Stimulated activated CD8-positive, alpha-beta memory T cell treated with anti-CD3 and anti-CD28 coated beads, Interleukin-15, amount 100 ng/mL, for 48 hours (primary cell): ENCODE results near the gene PLEKHJ1.

ENCODE experiments used
- DNase-seq, 2 donors: peaks; one replicate each; pipeline ENCODE4 v3.0.0-alpha.2; 2020; ENCODE audit warnings: low read depth in 2 of 2

The PLEKHJ1 gene

DNA sequence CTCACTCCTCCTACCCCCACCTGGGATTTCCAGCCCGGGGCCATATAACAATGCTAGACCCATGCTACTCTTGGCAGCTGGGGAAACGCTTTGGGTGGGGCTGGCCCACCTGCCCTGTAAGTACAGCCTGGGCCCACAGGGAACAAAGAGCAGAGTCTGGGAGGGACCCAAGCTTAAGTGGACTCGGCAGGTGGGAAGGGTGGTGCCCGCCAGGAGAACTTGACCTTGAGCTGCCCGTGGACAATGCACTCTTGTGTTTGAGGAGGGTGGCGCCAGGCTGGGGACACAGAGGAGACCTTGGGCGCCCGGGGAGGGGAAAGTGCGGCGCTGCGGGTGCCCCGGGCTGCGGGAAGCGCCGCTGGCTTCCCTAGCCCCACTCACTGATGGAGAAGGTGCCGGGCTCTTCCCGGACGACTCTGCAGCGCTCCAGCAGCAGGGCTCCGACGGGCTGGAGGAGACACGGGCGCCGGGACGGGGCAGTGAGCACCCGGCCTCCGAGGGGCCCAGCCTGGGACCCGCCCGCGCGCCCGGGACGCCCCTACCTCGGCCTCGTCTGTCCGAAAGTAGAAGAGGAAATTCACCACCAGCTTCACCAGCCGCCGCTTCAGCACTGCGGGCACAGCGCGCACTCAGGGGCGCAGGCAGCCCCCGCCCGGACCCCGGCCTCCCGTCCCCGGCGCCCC lies 607 bp downstream of the PLEKHJ1 start:
- DNase-seq = no peak

GRCh38 chr19:2234996-2235380 lies 1.1 kb downstream of the PLEKHJ1 start:
- no peak for DNase-seq

DNA sequence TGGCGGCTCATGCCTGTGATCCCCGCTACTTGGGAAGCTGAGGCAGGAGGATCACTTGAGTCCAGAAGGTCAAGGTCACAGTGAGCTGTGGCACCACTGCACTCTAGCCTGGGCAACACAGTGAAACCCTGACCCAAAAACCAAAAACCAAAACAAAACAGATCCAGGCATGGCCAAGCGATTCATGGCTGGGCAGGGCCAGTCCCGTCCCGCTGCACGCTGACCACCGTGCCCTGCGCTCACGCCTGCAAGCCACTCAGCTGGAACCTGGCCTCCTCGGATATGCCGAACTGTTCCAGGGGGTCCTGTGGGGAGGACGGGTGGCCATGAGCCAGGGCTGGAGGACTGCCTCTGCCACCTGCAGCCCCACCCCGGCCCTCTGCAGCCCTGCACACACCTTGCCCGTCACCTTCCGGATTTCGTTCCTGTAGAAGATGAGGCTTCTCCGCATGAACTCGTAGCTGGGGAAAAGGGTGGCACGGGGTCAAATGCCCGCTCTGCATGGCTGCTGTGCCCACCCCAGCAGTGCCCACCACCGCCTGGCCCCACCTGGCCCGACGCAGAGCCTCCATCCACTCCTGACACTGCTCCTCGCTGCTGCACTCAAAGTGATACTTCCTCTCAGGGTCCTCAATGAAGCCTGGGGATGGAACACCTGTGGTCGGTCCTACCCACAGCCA lies 2.4 kb downstream of the PLEKHJ1 start:
- no peak for DNase-seq

DNA sequence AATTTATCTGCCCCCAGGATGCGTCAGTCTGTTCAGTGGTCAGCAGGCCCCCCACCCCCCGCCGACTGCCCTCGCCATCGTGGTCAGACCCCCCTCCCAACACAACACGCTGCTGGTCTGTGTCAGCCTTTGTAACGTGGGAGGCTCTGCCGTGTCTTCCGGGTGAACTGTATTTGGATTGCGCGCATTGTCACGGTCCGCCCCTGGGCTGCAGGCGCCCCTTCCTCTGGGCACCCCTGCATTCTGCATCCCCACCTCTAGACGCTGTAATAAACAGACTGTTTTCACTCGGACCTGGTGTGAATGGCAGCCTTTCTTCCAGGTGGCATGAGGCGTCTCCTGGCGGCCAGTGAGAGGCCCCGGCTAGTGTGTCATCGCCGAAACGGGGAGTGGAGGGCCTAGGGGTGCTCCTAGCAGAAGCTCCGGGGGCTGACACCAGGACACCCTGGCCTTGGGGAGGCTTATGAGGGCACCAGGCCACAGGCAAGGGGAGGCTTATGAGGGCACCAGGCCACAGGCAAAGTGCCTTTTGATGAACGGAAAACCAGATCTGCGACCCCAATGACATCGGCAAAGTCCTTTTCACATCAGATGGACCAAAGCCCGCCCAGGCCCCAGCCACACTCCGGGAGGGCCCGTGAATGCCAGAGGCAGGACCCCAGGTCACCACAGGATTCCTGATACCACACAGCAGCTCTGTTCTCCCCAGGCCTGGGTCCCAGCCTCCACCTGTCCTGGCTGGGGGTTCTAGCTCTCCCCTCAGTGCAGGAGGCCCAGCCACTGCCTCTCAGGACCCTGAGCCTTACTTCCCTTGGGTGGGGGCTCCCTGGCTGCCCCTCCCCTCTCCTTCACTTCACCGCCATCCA lies 3.6 kb downstream of the PLEKHJ1 start:
- DNase-seq = no peak

DNA sequence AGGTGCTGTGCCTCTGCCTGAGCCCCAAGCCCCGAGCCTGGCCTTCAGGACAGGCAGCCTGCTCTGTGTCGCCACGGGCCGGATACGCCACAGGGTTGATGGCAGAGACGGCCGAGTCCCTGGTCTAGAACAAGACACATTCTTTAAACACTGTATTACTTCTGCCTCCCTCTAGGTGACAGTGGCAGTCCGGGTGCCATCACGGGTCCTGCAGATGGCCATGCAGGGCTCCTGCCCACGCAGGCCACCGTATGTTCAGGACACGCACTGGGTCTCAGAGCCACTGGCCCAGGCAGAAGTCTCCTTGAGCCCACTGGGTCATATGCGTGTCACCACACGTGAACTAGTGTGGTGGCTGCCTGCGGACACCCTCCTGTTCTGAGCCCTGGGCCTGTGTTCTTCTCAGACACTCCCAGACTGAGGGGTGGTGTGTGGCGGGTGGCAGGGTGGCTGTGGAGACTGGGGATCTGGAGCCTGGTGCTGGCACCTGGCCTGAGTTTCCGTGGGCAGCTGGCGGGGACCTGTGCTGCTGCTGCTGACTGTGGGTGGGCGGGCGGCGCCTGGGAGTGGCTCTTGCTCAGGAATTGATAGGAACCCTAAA lies 4.4 kb downstream of the PLEKHJ1 start:
- DNase-seq = no peak

- DNase-seq = no peak
Measured at GRCh38 chr19:2230807-2231533, 5.2 kb downstream of the PLEKHJ1 start.

DNA sequence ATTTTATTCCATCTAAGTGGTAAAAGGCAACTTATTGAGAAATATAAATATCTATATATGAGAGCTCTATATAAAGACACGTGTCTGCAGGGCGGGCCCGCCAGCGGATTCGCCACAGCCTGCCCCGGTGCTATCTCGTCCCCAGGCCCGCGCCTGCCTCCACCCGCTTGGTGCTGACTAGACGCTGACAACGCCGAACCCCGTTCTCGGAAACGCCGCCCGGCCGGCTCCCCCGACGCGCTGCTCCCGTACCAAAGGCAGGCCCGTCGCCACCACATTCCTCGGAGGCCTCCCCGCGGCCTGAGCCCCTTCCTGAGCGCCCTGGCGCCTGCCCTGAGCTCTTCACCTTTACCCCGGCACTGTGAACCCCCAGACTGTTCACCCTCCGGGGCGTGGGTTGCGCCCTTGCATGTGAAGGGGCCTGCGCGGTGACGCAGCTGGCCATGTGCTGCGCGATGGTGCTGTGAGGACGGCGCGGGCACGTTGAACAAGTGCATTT lies 6.0 kb downstream of the PLEKHJ1 start:
- DNase-seq = no peak

- no peak for DNase-seq
Measured at GRCh38 chr19:2229103-2230032, 6.8 kb downstream of the PLEKHJ1 start.

DNA sequence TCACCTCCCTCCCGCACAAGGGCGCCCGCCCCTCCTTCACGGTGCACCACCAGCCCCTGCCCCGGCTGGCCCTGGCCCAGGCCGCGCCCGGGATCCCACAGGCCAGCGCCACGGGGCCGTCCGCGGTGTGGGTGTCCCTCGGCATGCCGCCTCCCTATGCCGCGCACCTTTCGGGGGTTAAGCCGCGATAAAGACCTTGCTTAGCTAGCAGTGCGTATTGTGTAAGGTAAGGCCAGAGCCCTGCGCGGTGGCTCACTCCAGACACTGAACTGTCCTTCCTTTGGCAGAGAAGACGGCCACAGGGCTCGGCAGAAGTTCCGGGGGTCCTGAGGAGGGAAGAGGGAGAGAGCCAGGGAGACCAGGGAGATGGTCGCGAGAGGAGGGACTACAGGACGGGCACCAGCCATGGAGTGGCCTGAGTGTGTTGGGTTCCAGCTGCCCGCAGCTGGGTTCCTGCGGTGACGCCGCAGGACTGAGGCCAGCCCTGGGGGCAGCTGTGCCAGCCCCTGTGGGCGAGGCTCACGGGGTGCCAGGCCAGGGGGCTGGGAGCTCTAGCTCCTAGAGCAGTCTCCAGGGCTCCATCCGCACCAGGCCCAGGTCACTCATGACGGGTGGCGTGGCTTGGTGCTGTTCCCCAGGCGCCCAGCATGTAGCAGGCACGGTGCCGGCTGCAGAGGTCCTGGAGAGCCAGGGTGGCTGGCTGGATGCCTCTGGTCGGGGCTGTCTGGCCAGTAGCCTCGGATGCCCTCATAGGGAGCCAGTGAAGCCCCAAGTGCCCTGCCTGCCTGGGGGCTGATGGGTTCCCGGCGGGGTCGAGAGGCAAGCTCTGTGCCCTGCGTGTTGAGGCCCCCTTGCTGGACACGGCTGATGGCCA lies 7.7 kb downstream of the PLEKHJ1 start:
- DNase-seq = no peak

GRCh38 chr19:2227415-2228156 lies 8.5 kb downstream of the PLEKHJ1 start:
- no peak for DNase-seq

GRCh38 chr19:2226840-2227360 lies 9.2 kb downstream of the PLEKHJ1 start:
- DNase-seq = no peak

DNA sequence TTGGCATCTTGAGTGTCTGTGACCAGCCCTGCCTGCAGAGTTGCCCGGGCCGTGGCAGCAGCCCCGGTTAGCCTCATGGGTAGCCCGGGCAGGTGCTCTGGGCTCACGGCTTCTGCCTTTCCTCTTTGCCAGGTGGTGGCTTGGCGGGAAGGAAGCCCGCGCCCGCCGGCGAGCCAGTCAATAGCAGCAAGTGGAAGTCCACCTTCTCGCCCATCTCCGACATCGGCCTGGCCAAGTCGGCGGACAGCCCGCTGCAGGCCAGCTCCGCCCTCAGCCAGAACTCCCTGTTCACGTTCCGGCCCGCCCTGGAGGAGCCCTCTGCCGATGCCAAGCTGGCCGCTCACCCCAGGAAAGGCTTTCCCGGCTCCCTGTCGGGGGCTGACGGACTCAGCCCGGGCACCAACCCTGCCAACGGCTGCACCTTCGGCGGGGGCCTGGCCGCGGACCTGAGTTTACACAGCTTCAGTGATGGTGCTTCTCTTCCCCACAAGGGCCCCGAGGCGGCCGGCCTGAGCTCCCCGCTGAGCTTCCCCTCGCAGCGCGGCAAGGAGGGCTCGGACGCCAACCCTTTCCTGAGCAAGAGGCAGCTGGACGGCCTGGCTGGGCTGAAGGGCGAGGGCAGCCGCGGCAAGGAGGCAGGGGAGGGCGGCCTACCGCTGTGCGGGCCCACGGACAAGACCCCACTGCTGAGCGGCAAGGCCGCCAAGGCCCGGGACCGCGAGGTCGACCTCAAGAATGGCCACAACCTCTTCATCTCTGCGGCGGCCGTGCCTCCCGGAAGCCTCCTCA lies 9.9 kb downstream of the PLEKHJ1 start:
- no peak for DNase-seq

- DNase-seq = no peak
Measured at GRCh38 chr19:2225415-2226050, 10.6 kb downstream of the PLEKHJ1 start.

DNA sequence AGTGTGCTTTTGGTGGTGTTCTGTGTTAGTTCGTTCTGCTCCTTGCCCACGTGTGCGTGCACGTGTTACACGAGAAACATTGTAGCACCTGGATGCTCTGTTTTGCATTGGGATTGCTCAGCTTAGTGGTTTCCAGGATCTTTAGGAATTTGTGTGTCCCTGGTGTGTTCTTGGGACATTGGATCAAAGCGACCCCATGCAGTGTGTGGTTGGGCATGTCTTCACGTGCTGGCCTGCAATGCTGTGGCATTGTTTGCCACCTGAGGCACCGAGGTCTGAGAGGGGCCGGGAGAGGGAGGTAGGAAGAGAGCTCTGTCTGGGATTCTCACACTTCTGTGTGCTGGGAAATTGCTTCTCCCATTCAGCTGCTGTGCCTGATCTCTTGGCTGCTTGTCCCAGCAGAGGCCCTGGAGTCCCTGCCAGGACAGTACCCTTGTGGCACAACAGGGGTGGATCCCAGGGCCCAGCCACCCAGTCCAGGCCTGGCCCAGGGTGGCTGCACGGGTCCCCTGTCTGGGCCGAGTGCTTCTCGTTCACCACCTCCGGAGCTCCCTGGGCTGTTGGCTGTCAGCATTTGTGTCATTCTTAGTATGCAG lies 11.3 kb downstream of the PLEKHJ1 start:
- no peak for DNase-seq

DNA sequence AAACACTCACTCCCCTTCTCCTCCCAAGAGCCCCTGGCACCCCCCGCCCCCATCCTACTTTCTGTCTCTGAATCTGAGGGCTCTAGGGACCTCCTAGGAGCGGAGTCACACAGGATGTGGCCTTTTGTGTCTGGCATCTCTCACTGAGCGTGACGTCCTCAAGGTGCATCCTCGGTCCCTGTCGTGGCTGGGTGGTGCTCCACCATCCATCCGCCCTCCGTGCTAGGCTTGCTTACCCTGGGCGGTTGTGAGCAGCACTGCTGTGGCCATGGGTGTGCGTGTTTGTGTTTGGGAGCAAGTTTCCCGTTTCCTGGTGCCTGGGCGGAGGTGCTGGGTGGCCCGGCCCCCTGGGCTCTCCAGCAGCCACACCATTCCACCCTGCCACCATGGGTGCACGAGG lies 12.2 kb downstream of the PLEKHJ1 start:
- DNase-seq = no peak

GRCh38 chr19:2223391-2223790 lies 12.7 kb downstream of the PLEKHJ1 start:
- no peak for DNase-seq

DNA sequence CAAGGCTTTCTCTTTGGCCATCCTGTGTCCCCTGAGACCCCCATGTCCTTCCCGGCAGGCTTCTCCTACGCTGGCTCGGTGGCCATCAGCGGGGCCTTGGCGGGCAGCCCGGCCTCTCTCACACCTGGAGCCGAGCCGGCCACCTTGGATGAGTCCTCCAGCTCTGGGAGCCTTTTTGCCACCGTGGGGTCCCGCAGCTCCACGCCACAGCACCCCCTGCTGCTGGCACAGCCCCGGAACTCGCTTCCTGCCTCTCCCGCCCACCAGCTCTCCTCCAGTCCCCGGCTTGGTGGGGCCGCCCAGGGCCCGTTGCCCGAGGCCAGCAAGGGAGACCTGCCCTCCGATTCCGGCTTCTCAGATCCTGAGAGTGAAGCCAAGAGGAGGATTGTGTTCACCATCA lies 14.2 kb downstream of the PLEKHJ1 start:
- no peak for DNase-seq
